ENCODE data around the gene NMT2. TPM values are rescaled to one million over a fixed set of nuclear protein-coding genes. Genes with fewer than 3 reads are reported as not detected.

The NMT2 gene
- total RNA-seq, 2 experiments from 2014 or later = 45.1 to 45.5 TPM

GRCh38 chr10:15150563-15150962, 17.9 kb downstream of the NMT2 start:
- H3K36me3 Mint-ChIP-seq (ENCODE audit: low read depth) = peaks cover 29% of the 10 kb centered on the region
- H3K27ac Mint-ChIP-seq = no peak overlapping the region
- no peaks in the 10 kb centered on the region for H3K27me3 Mint-ChIP-seq
- peaks cover 7% of the 10 kb centered on the region for H3K9me3 Mint-ChIP-seq
- ChIA-PET CTCF (interaction anchor here (1.1 to 1.2 kb wide), 2 partner anchors 10 to 27 kb away, joined by 3 to 4 read pairs; no protein-coding TSS in a partner anchor), POLR2A (no interaction called here)
- H3K4me3 Mint-ChIP-seq = no peak overlapping the region
- DNase-seq = no peak
- peaks cover 14% of the 10 kb centered on the region for H3K4me1 Mint-ChIP-seq

GRCh38 chr10:15149042-15149771, 19.3 kb downstream of the NMT2 start:
- Mint-ChIP-seq H3K36me3 (ENCODE audit: low read depth) (peaks cover 22% of the 10 kb centered on the region), H3K27ac (no peak overlapping the region), H3K27me3 (no peaks in the 10 kb centered on the region), H3K4me3 (no peak overlapping the region), H3K4me1 (peaks cover 18% of the 10 kb centered on the region), H3K9me3 (peaks cover 7% of the 10 kb centered on the region)
- POLR2A ChIA-PET = no interaction called here
- CTCF ChIA-PET = no interaction called here
- no peak for DNase-seq

GRCh38 chr10:15147594-15148392, 20.7 kb downstream of the NMT2 start:
- CTCF ChIA-PET = interaction anchor here (0.5 to 0.6 kb wide), 3 partner anchors 107 to 273 kb away, joined by 3 read pairs; no protein-coding TSS in a partner anchor
- peaks cover 19% of the 10 kb centered on the region for H3K36me3 Mint-ChIP-seq (ENCODE audit: low read depth)
- no peaks in the 10 kb centered on the region for H3K27me3 Mint-ChIP-seq
- DNase-seq = no peak
- POLR2A ChIA-PET = interaction anchor here (1.4 kb wide), 1 partner anchor 24 kb away, joined by 3 read pairs; no protein-coding TSS in a partner anchor
- H3K4me1 Mint-ChIP-seq = peaks cover 25% of the 10 kb centered on the region
- H3K9me3 Mint-ChIP-seq = peaks cover 7% of the 10 kb centered on the region
- H3K27ac Mint-ChIP-seq = no peak overlapping the region
- H3K4me3 Mint-ChIP-seq = no peak overlapping the region

- peaks cover 35% of the 10 kb centered on the region for H3K4me1 Mint-ChIP-seq
- ChIA-PET POLR2A (no interaction called here), CTCF (no interaction called here)
- DNase-seq = no peak
- H3K9me3 Mint-ChIP-seq = peaks cover 7% of the 10 kb centered on the region
- no peak overlapping the region for H3K4me3 Mint-ChIP-seq
- no peaks in the 10 kb centered on the region for H3K27me3 Mint-ChIP-seq
- no peak overlapping the region for H3K27ac Mint-ChIP-seq
- H3K36me3 Mint-ChIP-seq (ENCODE audit: low read depth) = peaks cover 19% of the 10 kb centered on the region
These were observed 22.1 kb downstream of the NMT2 start for GRCh38 chr10:15146366-15146765.

- DNase-seq = no peak
- no peak overlapping the region for H3K27ac Mint-ChIP-seq
- CTCF ChIA-PET = no interaction called here
- H3K4me1 Mint-ChIP-seq = peaks cover 42% of the 10 kb centered on the region
- no peaks in the 10 kb centered on the region for H3K27me3 Mint-ChIP-seq
- H3K9me3 Mint-ChIP-seq = peaks cover 1% of the 10 kb centered on the region
- peaks cover 22% of the 10 kb centered on the region for H3K36me3 Mint-ChIP-seq (ENCODE audit: low read depth)
- H3K4me3 Mint-ChIP-seq = no peak overlapping the region
- POLR2A ChIA-PET = no interaction called here
These were observed 23.7 kb downstream of the NMT2 start for GRCh38 chr10:15144788-15145187.

GRCh38 chr10:15141136-15142054, 27.1 kb downstream of the NMT2 start:
- peaks cover 42% of the 10 kb centered on the region for H3K36me3 Mint-ChIP-seq (ENCODE audit: low read depth)
- no peak for DNase-seq
- ChIA-PET CTCF (interaction anchor here (1.3 to 1.9 kb wide), 5 partner anchors 10 to 36 kb away, joined by 3 to 5 read pairs (median 3); partner anchors contain the start of gene NMT2), POLR2A (interaction anchor here (1.0 to 1.8 kb wide), 2 partner anchors 17 to 25 kb away, joined by 3 to 7 read pairs; no protein-coding TSS in a partner anchor)
- H3K27ac Mint-ChIP-seq = no peak overlapping the region
- H3K27me3 Mint-ChIP-seq = no peaks in the 10 kb centered on the region
- peak overlapping the region; percentile 11 for H3K4me3 Mint-ChIP-seq
- peaks cover 41% of the 10 kb centered on the region for H3K4me1 Mint-ChIP-seq
- H3K9me3 Mint-ChIP-seq = no peaks in the 10 kb centered on the region

- H3K4me3 Mint-ChIP-seq = no peak overlapping the region
- no peak overlapping the region for H3K27ac Mint-ChIP-seq
- H3K9me3 Mint-ChIP-seq = no peaks in the 10 kb centered on the region
- H3K36me3 Mint-ChIP-seq (ENCODE audit: low read depth) = peaks cover 38% of the 10 kb centered on the region
- CTCF ChIA-PET = interaction anchor here (1.9 kb wide), 1 partner anchor 10 kb away, joined by 4 read pairs; no protein-coding TSS in a partner anchor
- POLR2A ChIA-PET = interaction anchor here (1.8 kb wide), 1 partner anchor 16 kb away, joined by 7 read pairs; no protein-coding TSS in a partner anchor
- H3K27me3 Mint-ChIP-seq = no peaks in the 10 kb centered on the region
- peaks cover 35% of the 10 kb centered on the region for H3K4me1 Mint-ChIP-seq
- DNase-seq = no peak
These were observed 27.8 kb downstream of the NMT2 start for GRCh38 chr10:15140698-15141097.

- ChIA-PET CTCF (interaction anchor here (1.3 kb wide), 1 partner anchor 25 kb away, joined by 3 read pairs; no protein-coding TSS in a partner anchor), POLR2A (interaction anchor here (0.6 kb wide), 1 partner anchor 10 kb away, joined by 3 read pairs; no protein-coding TSS in a partner anchor)
- Mint-ChIP-seq H3K36me3 (ENCODE audit: low read depth) (peaks cover 56% of the 10 kb centered on the region), H3K4me3 (no peak overlapping the region), H3K27me3 (no peaks in the 10 kb centered on the region), H3K9me3 (no peaks in the 10 kb centered on the region), H3K4me1 (peaks cover 22% of the 10 kb centered on the region), H3K27ac (no peak overlapping the region)
- no peak for DNase-seq
These were observed 30.9 kb downstream of the NMT2 start for GRCh38 chr10:15137636-15138035.

GRCh38 chr10:15137036-15137359, 31.5 kb downstream of the NMT2 start:
- POLR2A ChIA-PET = no interaction called here
- peaks cover 17% of the 10 kb centered on the region for H3K4me1 Mint-ChIP-seq

GRCh38 chr10:15136129-15137035, 32.1 kb downstream of the NMT2 start:
- no peak overlapping the region for H3K4me3 Mint-ChIP-seq
- POLR2A ChIA-PET = no interaction called here
- CTCF ChIA-PET = interaction anchor here (1.0 kb wide), 1 partner anchor 30 kb away, joined by 4 read pairs; no protein-coding TSS in a partner anchor
- H3K4me1 Mint-ChIP-seq = peaks cover 11% of the 10 kb centered on the region
- no peaks in the 10 kb centered on the region for H3K27me3 Mint-ChIP-seq
- H3K27ac Mint-ChIP-seq = no peak overlapping the region
- no peaks in the 10 kb centered on the region for H3K9me3 Mint-ChIP-seq
- no peak for DNase-seq
- H3K36me3 Mint-ChIP-seq (ENCODE audit: low read depth) = peaks cover 61% of the 10 kb centered on the region

More at GRCh38 chr10:15137036-15137359, 31.5 kb downstream of the NMT2 start:
- Mint-ChIP-seq H3K9me3 (no peaks in the 10 kb centered on the region), H3K4me3 (no peak overlapping the region), H3K27ac (no peak overlapping the region), H3K27me3 (no peaks in the 10 kb centered on the region), H3K36me3 (ENCODE audit: low read depth) (peaks cover 60% of the 10 kb centered on the region)
- DNase-seq = no peak
- CTCF ChIA-PET = interaction anchor here (1.0 to 1.3 kb wide), 2 partner anchors 26 to 31 kb away, joined by 3 to 4 read pairs; no protein-coding TSS in a partner anchor

- DNase-seq = no peak
- H3K9me3 Mint-ChIP-seq = no peaks in the 10 kb centered on the region
These were observed 37.2 kb downstream of the NMT2 start for GRCh38 chr10:15131330-15131729.

More at GRCh38 chr10:15131330-15131729, 37.2 kb downstream of the NMT2 start:
- peaks cover 70% of the 10 kb centered on the region for H3K36me3 Mint-ChIP-seq (ENCODE audit: low read depth)
- no peak overlapping the region for H3K4me3 Mint-ChIP-seq
- no peaks in the 10 kb centered on the region for H3K27me3 Mint-ChIP-seq
- CTCF ChIA-PET = no interaction called here
- peaks cover 3% of the 10 kb centered on the region for H3K4me1 Mint-ChIP-seq
- H3K27ac Mint-ChIP-seq = no peak overlapping the region
- POLR2A ChIA-PET = interaction anchor here (1.0 kb wide), 1 partner anchor 8 kb away, joined by 4 read pairs; no protein-coding TSS in a partner anchor

Measured in activated CD4-positive, alpha-beta memory T cell treated with anti-CD3 and anti-CD28 coated beads, Interleukin-2, amount 10 ng/mL, durations not matched to agents 7 days and 5 days (primary cell).